Fibroblast of pulmonary artery (primary cell): ENCODE measurements around the gene TMEM214.
A peak's percentile ranks its signal among the peaks of the same experiment; 100 is the strongest.

Experiments
- DNase-seq: peaks from one replicate; pipeline ENCODE4 v3.0.0-alpha.2; 2010; ENCODE audit warnings: low read depth
- H3K4me3 ChIP-seq: replicated peaks from 2 replicates; pipeline ENCODE4 v1.5.1; 2011; ENCODE audit warnings: low read depth, mild to moderate bottlenecking, control low read depth, low read length, moderate library complexity
- TF ChIP-seq, protein P1 (sequence below): IDR thresholded peaks from 2 replicates; pipeline ENCODE4 v1.5.1; 2011; ENCODE audit warnings: mild to moderate bottlenecking, control low read depth, low read length, inconsistent platforms; ENCODE audit errors: missing control alignments

Gene TMEM214

GRCh38 chr2:27009083-27009482 lies 23.7 kb upstream of the TMEM214 start:
- no peak overlapping the region for H3K4me3 ChIP-seq
- DNase-seq, result no peak
- TF ChIP-seq, protein P1, sequence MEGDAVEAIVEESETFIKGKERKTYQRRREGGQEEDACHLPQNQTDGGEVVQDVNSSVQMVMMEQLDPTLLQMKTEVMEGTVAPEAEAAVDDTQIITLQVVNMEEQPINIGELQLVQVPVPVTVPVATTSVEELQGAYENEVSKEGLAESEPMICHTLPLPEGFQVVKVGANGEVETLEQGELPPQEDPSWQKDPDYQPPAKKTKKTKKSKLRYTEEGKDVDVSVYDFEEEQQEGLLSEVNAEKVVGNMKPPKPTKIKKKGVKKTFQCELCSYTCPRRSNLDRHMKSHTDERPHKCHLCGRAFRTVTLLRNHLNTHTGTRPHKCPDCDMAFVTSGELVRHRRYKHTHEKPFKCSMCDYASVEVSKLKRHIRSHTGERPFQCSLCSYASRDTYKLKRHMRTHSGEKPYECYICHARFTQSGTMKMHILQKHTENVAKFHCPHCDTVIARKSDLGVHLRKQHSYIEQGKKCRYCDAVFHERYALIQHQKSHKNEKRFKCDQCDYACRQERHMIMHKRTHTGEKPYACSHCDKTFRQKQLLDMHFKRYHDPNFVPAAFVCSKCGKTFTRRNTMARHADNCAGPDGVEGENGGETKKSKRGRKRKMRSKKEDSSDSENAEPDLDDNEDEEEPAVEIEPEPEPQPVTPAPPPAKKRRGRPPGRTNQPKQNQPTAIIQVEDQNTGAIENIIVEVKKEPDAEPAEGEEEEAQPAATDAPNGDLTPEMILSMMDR, result no peak

GRCh38 chr2:27009716-27010115 lies 23.0 kb upstream of the TMEM214 start:
- TF ChIP-seq, protein P1, result no peak
- DNase-seq, result no peak

GRCh38 chr2:27010139-27010538 lies 22.6 kb upstream of the TMEM214 start:
- H3K4me3 ChIP-seq, result no peak overlapping the region
- TF ChIP-seq, protein P1, result no peak
- no peak for DNase-seq

More at GRCh38 chr2:27009716-27010115, 23.0 kb upstream of the TMEM214 start:
- H3K4me3 ChIP-seq, result no peak overlapping the region

DNA sequence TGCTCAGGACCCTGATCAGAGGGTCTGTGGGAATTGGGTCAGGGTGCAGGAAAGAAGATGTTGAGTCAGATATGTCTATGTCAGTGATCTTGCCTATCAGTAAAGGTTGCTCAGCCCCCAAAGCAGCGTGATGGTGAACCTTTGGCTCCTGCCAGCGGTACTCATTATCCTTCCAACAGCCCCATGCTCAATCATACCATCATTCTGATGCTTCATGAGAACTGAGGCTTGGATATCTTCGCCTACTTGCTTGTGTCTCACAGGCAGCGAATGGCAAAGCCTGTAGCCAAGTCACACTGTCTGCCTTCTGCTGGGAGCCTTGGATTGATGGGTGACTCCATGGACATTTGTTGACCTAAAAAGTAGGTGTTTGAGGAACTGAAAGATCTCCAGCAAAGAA lies 19.0 kb upstream of the TMEM214 start:
- TF ChIP-seq, protein P1, result no peak
- no peak for DNase-seq

GRCh38 chr2:27014771-27015433 lies 17.9 kb upstream of the TMEM214 start:
- no peak for DNase-seq
- no peak overlapping the region for H3K4me3 ChIP-seq
- TF ChIP-seq, protein P1, result no peak

More for the DNA sequence above, 19.0 kb upstream of the TMEM214 start:
- H3K4me3 ChIP-seq, result no peak overlapping the region

DNA sequence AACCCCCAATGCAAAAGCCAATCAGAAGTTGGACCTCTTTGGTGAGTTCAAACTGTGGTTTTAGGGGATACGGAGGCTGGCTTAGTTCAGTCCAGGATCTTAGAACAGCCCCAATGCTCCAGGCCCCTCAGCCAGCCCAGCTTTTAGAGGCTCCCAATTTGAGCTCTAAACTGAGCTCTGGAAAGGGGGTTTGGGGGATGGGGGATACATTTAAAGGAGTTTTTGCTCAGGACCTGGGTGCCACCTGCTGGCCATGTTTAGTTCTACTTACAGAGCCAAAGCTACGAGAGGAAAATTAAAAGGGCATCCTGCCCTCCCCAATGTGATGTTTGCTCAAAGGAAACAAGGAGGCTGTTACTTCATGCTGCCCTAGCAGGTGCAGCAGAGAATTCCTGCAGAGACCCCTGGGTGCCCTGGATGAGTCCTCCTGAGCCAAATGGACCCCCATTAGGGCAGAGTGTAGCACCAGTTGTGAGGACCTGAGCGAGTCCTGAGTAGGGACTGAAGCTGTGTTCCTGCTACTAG lies 15.9 kb upstream of the TMEM214 start:
- TF ChIP-seq, protein P1, result peak; percentile 72
- DNase-seq, result peak; percentile 86

GRCh38 chr2:27018142-27018541 lies 14.6 kb upstream of the TMEM214 start:
- no peak overlapping the region for H3K4me3 ChIP-seq
- DNase-seq, result no peak
- TF ChIP-seq, protein P1, result no peak

More for the DNA sequence above, 15.9 kb upstream of the TMEM214 start:
- no peak overlapping the region for H3K4me3 ChIP-seq
